Karpas-422 (cell line): ENCODE results near the gene FAM221B. TPM values are rescaled to one million over a fixed set of nuclear protein-coding genes. Genes with fewer than 3 reads are reported as not detected.

ENCODE experiments used
- DNase-seq: peaks from one replicate; pipeline ENCODE4 v3.0.0-alpha.2; 2015
- H2AFZ ChIP-seq: fragments of 200-600 bp; sonication (generic); 2 replicates; pipeline ENCODE4 v1.6.1; 2014; ENCODE audit warnings: antibody characterized with exemption, low read length, mixed read lengths
- H3K27ac ChIP-seq: fragments of 200-600 bp; sonication (generic); 2 replicates; pipeline ENCODE4 v1.5.1; 2014; ENCODE audit warnings: mild to moderate bottlenecking, low read length, moderate library complexity
- H3K27me3 ChIP-seq: fragments of 200-600 bp; sonication (generic); 2 replicates; pipeline ENCODE4 v1.6.1; 2014; ENCODE audit warnings: low read length, mixed read lengths
- H3K36me3 ChIP-seq: fragments of 200-600 bp; sonication (generic); 2 replicates; pipeline ENCODE4 v1.6.1; 2014; ENCODE audit warnings: low read length, mixed read lengths; ENCODE audit not compliant: insufficient read depth
- H3K4me1 ChIP-seq: fragments of 200-600 bp; sonication (generic); 2 replicates; pipeline ENCODE4 v1.6.1; 2014; ENCODE audit warnings: mild to moderate bottlenecking, low read length, mixed read lengths
- H3K4me2 ChIP-seq: fragments of 200-600 bp; sonication (generic); 2 replicates; pipeline ENCODE4 v1.6.1; 2014; ENCODE audit warnings: low read length, low read depth, mild to moderate bottlenecking; ENCODE audit not compliant: poor library complexity, severe bottlenecking
- H3K4me3 ChIP-seq: fragments of 200-600 bp; sonication (generic); 2 replicates; pipeline ENCODE4 v1.5.1; 2014; ENCODE audit warnings: mild to moderate bottlenecking, antibody characterized with exemption, low read length, mixed read lengths
- H3K79me2 ChIP-seq: fragments of 200-600 bp; sonication (generic); 2 replicates; pipeline ENCODE4 v1.6.1; 2014; ENCODE audit warnings: mild to moderate bottlenecking, low read length, mixed read lengths
- H3K9ac ChIP-seq: fragments of 200-600 bp; sonication (generic); 2 replicates; pipeline ENCODE4 v1.6.0; 2014; ENCODE audit warnings: low read length
- H3K9me2 ChIP-seq: fragments of 200-600 bp; sonication (generic), shearing (Covaris generic); replicated peaks from 2 replicates; pipeline ENCODE4 v1.6.0; 2014; ENCODE audit warnings: mild to moderate bottlenecking, low read length, moderate library complexity; ENCODE audit not compliant: insufficient read depth
- H3K9me3 ChIP-seq: fragments of 300-700, 200-600 bp; sonication (generic); 2 replicates; pipeline ENCODE4 v1.6.1; 2014; ENCODE audit warnings: low read length, mixed read lengths
- H4K20me1 ChIP-seq: fragments of 200-600 bp; sonication (generic); 2 replicates; pipeline ENCODE4 v1.6.1; 2014; ENCODE audit warnings: mild to moderate bottlenecking, antibody characterized with exemption, low read length, low read depth; ENCODE audit not compliant: insufficient read depth
- total RNA-seq: library from RNA; depleted of rRNA; stranded (reverse); fragments of >200 nt; shearing (Covaris generic); gene quantifications from 2 replicates; pipeline ENCODE4 v1.2.3, GENCODE V29; 2014; ENCODE audit warnings: low replicate concordance

The FAM221B gene
- total RNA-seq, 1 experiment from 2014 or later: not detected

DNA sequence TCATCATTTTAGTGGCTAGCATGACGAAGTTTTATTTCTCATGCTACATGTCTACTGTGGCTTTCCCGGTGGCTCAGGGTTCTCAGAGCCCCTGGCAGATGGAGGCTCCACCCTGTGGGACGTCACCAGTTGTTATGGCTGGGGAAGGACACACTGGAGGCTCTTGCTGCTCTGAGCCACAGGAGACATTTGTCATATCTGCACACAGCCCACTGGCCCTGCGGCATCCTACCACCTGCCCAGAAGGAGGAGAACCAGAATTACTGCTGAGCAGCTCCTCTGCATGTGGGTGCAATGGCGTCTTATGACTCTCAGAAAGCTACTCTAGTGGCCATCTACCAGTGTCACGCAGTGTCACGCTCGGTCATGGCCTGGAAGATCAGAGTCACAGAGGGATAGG is 35.1 kb upstream of the FAM221B start:
- no peaks in the 10 kb centered on the region for H3K79me2 ChIP-seq
- no peak overlapping the region for H3K27ac ChIP-seq
- no peaks in the 10 kb centered on the region for H3K9me3 ChIP-seq
- H4K20me1 ChIP-seq: no peaks in the 10 kb centered on the region
- peak; percentile 51 for DNase-seq
- no peaks in the 10 kb centered on the region for H3K27me3 ChIP-seq
- H3K9ac ChIP-seq: no peak overlapping the region
- H3K4me3 ChIP-seq: no peak overlapping the region
- no peak overlapping the region for H3K4me2 ChIP-seq
- no peaks in the 10 kb centered on the region for H3K36me3 ChIP-seq
- H3K4me1 ChIP-seq: no peaks in the 10 kb centered on the region
- H3K9me2 ChIP-seq: no peaks in the 10 kb centered on the region
- H2AFZ ChIP-seq: no peak overlapping the region

DNA sequence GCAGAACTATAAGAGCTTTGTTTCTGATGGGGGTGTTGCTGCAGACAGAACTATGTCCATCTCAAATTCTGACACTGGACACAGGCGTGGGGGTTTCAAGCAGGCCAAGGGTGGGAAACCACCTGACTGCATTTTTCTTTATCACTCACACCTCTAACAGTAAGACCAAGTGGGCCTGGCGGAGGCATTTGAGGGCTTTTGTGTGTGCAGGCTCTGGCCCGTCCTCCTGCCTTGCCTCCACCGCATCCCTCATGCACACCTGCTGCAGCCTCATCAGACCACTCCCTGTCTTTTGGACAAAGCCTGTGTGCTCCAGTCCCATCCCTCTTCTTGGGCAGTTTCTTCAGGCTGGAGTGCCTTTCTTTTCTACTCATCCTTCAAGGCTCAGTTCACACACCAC is 33.8 kb upstream of the FAM221B start:
- Histone ChIP-seq H3K36me3 (no peaks in the 10 kb centered on the region), H4K20me1 (no peaks in the 10 kb centered on the region), H3K9me3 (no peaks in the 10 kb centered on the region), H3K9ac (no peak overlapping the region), H3K9me2 (no peaks in the 10 kb centered on the region), H3K27ac (no peak overlapping the region), H3K4me1 (no peaks in the 10 kb centered on the region), H3K4me2 (no peak overlapping the region), H3K79me2 (no peaks in the 10 kb centered on the region), H3K4me3 (no peak overlapping the region), H3K27me3 (no peaks in the 10 kb centered on the region), H2AFZ (no peak overlapping the region)
- no peak for DNase-seq

DNA sequence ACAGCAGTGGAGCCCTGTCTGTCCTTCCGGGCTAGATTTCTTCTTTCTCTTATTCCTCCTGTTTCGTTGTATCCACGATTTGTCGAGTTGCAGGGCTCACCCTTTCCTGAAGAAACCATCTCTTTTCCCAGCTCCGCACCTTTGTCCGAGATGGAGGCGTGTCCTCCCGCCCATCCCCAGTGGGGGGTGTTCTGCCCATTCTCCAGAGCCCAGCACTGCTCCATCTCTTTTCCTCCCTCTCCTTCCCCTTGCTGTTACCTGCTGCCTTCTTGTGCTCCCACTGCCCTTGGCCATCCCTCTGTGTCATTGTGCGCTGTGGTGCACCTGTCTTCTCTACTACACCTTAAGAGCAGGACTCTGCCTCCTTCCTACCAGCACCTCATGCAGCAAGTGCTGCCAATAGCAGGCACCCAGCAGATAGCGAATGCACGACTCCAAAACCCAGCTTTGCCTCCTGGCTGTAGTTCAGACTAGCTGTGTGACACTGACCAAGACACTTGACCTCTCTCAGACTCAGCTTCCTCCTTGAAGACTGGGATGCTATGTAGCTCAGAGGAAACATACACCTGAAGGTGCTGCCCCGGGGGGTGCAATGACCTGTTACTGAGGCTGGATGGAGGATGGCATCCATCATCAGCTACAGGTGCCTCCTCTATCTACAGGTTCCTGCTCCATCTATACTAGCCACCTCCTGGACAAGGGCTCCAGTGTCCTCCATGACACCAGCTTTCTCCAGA is 32.8 kb upstream of the FAM221B start:
- Histone ChIP-seq H3K9ac (no peak overlapping the region), H3K4me1 (no peaks in the 10 kb centered on the region), H4K20me1 (no peaks in the 10 kb centered on the region), H3K9me2 (no peaks in the 10 kb centered on the region), H3K27me3 (no peaks in the 10 kb centered on the region), H3K4me2 (no peak overlapping the region), H2AFZ (no peak overlapping the region), H3K27ac (no peak overlapping the region), H3K36me3 (no peaks in the 10 kb centered on the region), H3K4me3 (no peak overlapping the region), H3K9me3 (no peaks in the 10 kb centered on the region), H3K79me2 (no peaks in the 10 kb centered on the region)
- DNase-seq: no peak

DNA sequence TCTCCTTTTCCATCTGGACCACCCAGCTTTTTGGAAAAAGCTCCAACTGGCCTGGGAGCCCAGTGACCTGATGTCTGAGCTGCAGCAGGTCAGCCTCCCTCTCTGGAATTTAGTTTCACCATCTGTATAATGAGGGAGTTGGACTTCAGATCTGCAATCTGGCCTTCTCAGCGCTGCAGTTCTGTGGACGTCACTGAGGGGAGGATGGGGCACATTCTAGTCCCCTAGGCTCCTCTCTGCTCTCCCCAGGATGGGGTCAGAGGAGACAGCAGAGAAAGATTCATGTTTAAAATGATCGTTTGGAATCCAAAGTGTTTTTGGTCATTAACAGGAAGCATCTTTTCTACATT is 31.4 kb upstream of the FAM221B start:
- no peak overlapping the region for H3K9ac ChIP-seq
- H3K4me2 ChIP-seq: no peak overlapping the region
- no peaks in the 10 kb centered on the region for H3K27me3 ChIP-seq
- no peaks in the 10 kb centered on the region for H3K36me3 ChIP-seq
- DNase-seq: no peak
- no peaks in the 10 kb centered on the region for H3K79me2 ChIP-seq
- H3K9me3 ChIP-seq: no peaks in the 10 kb centered on the region
- no peaks in the 10 kb centered on the region for H3K9me2 ChIP-seq
- no peaks in the 10 kb centered on the region for H3K4me1 ChIP-seq
- H4K20me1 ChIP-seq: no peaks in the 10 kb centered on the region
- H3K27ac ChIP-seq: no peak overlapping the region
- H2AFZ ChIP-seq: no peak overlapping the region
- H3K4me3 ChIP-seq: no peak overlapping the region

DNA sequence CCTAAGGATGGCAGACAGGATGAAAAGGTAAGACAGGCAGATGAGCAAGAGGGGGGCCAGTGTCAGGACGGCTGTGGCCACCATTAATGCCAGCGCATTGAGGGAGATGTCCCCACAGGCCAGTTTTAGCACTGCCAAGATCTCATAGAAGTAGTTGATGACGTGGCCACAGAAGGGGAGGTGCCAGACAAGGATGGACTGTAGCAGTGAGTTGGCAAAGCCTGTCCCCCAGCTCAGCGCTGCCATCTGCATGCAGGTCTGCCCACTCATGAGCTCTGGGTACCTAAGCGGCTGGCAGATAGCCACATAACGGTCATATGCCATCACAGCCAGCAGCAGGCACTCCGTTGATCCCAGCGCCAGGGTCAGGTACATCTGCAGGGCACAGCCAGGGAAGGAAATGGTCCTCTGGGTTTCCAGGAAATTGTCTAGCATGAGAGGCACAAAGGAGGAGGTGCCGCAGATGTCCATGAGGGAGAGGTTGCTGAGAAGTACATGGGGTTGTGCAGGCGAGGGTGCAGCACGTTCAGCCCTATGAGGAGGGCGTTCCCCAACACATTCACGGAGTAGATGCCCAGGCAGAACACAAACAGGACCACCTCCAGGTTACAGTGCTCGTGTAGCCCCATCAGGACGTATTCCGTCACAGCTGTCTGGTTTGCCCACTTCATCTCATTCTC is 30.9 kb upstream of the FAM221B start:
- H3K4me1 ChIP-seq: no peaks in the 10 kb centered on the region
- H3K4me3 ChIP-seq: no peak overlapping the region
- H2AFZ ChIP-seq: no peak overlapping the region
- DNase-seq: no peak
- no peaks in the 10 kb centered on the region for H3K9me2 ChIP-seq
- H4K20me1 ChIP-seq: no peaks in the 10 kb centered on the region
- no peaks in the 10 kb centered on the region for H3K79me2 ChIP-seq
- no peaks in the 10 kb centered on the region for H3K36me3 ChIP-seq
- H3K27ac ChIP-seq: no peak overlapping the region
- H3K9ac ChIP-seq: no peak overlapping the region
- no peaks in the 10 kb centered on the region for H3K9me3 ChIP-seq
- no peaks in the 10 kb centered on the region for H3K27me3 ChIP-seq
- no peak overlapping the region for H3K4me2 ChIP-seq

DNA sequence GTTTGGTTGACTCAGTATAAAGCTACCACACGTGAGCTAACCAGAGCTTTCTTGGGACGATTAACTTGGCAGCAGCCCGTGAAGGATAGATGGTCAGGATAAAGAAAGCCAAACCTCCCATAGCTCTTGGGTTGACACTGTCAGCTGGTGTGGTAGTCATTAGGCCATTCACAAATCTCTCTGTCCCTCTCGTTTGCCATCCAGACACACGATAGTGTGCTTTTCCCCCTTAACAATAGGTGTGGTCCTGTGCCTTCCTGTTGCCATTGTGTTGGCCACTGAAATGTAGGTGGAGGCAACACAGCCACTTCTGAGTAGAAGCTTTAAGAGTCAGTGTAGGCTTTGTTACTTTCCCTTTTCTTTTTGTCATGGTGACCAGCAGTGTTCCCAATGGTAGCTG is 29.9 kb upstream of the FAM221B start:
- Histone ChIP-seq H3K9ac (no peak overlapping the region), H3K4me3 (no peak overlapping the region), H3K4me1 (no peaks in the 10 kb centered on the region), H3K4me2 (no peak overlapping the region), H3K27me3 (no peaks in the 10 kb centered on the region), H3K9me2 (no peaks in the 10 kb centered on the region), H3K27ac (no peak overlapping the region), H3K79me2 (no peaks in the 10 kb centered on the region), H3K9me3 (no peaks in the 10 kb centered on the region), H2AFZ (no peak overlapping the region), H3K36me3 (no peaks in the 10 kb centered on the region), H4K20me1 (no peaks in the 10 kb centered on the region)
- DNase-seq: no peak

DNA sequence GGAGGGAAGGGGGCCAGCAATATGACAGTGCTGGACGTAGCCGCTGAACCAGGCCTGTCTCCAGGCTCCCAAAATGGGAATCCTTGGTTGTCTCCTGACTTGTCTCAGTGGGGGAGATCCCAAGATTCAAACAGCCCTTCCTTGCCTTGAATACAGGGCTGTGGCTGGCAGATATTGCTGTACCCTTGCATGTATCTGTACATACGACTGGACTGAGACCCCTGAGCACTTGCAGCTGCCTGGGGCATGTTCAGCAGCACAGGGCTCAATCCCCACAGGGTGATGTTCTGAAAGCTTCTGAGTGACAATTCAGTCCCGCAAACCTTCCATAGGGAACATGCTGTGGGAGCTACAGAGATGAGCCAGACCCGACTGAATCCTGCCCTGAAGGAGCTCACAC is 28.4 kb upstream of the FAM221B start:
- no peaks in the 10 kb centered on the region for H3K9me2 ChIP-seq
- no peaks in the 10 kb centered on the region for H4K20me1 ChIP-seq
- no peaks in the 10 kb centered on the region for H3K4me1 ChIP-seq
- no peak for DNase-seq
- H3K79me2 ChIP-seq: no peaks in the 10 kb centered on the region
- no peaks in the 10 kb centered on the region for H3K27me3 ChIP-seq
- no peaks in the 10 kb centered on the region for H3K9me3 ChIP-seq
- H3K4me2 ChIP-seq: no peak overlapping the region
- no peak overlapping the region for H2AFZ ChIP-seq
- no peaks in the 10 kb centered on the region for H3K36me3 ChIP-seq
- H3K27ac ChIP-seq: no peak overlapping the region
- H3K9ac ChIP-seq: no peak overlapping the region
- no peak overlapping the region for H3K4me3 ChIP-seq

DNA sequence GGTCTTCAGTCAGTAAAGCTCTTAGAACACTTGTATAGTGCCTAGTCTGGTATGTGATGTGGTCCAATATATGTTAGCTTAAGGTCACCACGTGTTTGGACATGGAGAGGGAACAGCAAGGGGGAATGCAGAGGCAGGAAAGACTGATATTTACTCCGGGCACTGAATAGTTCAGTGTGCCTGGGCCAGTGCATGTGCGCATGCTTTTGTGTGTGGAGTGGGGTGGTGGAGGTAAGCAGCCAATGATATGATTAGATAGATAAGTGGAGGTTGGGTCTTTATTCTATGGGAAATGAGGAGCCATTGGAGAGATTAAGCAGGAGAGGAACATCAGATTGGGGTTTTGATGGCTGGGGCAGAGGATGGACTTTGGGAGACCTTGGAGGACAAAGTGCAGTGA is 27.7 kb upstream of the FAM221B start:
- Histone ChIP-seq H3K4me2 (no peak overlapping the region), H3K9me3 (no peaks in the 10 kb centered on the region), H4K20me1 (no peaks in the 10 kb centered on the region), H3K36me3 (no peaks in the 10 kb centered on the region), H3K79me2 (no peaks in the 10 kb centered on the region), H2AFZ (no peak overlapping the region), H3K4me1 (no peaks in the 10 kb centered on the region), H3K9me2 (no peaks in the 10 kb centered on the region), H3K27ac (no peak overlapping the region), H3K27me3 (no peaks in the 10 kb centered on the region), H3K4me3 (no peak overlapping the region), H3K9ac (no peak overlapping the region)
- DNase-seq: no peak
